ENCODE measurements around the gene BCAR1. TPM values are rescaled to one million over a fixed set of nuclear protein-coding genes. Genes with fewer than 3 reads are reported as not detected.

The BCAR1 gene
- total and polyA plus RNA-seq, 2 of the 13 experiments (the other 11 are each of a cell fraction or from before 2014, with no cell fraction given): 48.1 to 51.7 TPM

- Histone ChIP-seq H2AFZ (ENCODE audit: low read length) (no peak overlapping the region), H3K27me3 (ENCODE audit: control insufficient read depth in 1 of 2, insufficient read depth in 2 of 2, low read length in 2 of 2) (no peaks in the 10 kb centered on the region), H4K20me1 (ENCODE audit: insufficient read depth, low read length) (peaks cover 5% of the 10 kb centered on the region), H3K79me2 (ENCODE audit: insufficient read depth, low read length) (peaks cover 62% of the 10 kb centered on the region), H3K4me2 (ENCODE audit: low read depth, low read length) (no peak overlapping the region; the same call in 1 of the 2 replicates), H3K4me3 (replicated peaks in 1 of 3; ENCODE audit: insufficient read depth in 1 of 3, low read depth in 2 of 3, low read length in 3 of 3) (no peak overlapping the region; a peak in 1 of 6 replicates), H3K4me1 (ENCODE audit: insufficient read depth, low read length) (peaks cover 64% of the 10 kb centered on the region), H3K27ac (ENCODE audit: extremely low read length, insufficient read depth, low read length) (peak overlapping the region; percentile 77), H3K9me3 (ENCODE audit: low read length) (no peaks in the 10 kb centered on the region), H3K9ac (ENCODE audit: insufficient read depth, low read depth, low read length) (peak overlapping the region; percentile 72), H3K36me3 (replicated peaks in 1 of 2; ENCODE audit: control insufficient read depth in 1 of 2, insufficient read depth in 2 of 2, low read length in 2 of 2) (peaks cover 48 to 52% of the 10 kb centered on the region in 2 experiments)
- 93% methylated on average over 16 of the region's 19 CpGs for WGBS (ENCODE audit: low lambda C conversion rate)
- ChIA-PET CTCF (ENCODE audit: low intra/inter-chr PET ratio, low total read pairs) (no interaction called here), POLR2A (interaction anchor here (1.1 to 4.0 kb wide), 6 partner anchors 8 to 66 kb away, joined by 4 to 15 read pairs (median 6); partner anchors contain the start of gene BCAR1)
- no peak for FAIRE-seq
- BruUV-seq (replicated peaks): no TSS peak
- no peak for ATAC-seq
- intact Hi-C loops (cut with micrococcal nuclease; ENCODE audit: unreplicated experiment) (loop anchor here (2.0 kb wide), 2 partner anchors 23 to 145 kb away; no protein-coding TSS in a partner anchor), in situ Hi-C loops (cut with HindIII; ENCODE audit: extremely low pct_ligation_motif_present, low pct_unique_long_range_greater_than_20kb) (no loop called here)
- DNase-seq (ENCODE audit: low spot score): no peak
- no peak for TF ChIP-seq PHF21A (CRISPR knock-in tag; IDR thresholded peaks at IDR 0.05)
- TF ChIP-seq SAFB2 (CRISPR knock-in tag; IDR thresholded peaks at IDR 0.05; ENCODE audit: borderline replicate concordance, low read depth): 0 out of 2 replicates have a peak, but pooled peaks have one; percentile 54
- no peak for TF ChIP-seq ZNF446 (CRISPR knock-in tag; IDR thresholded peaks at IDR 0.05)
- TF ChIP-seq CTCF (CRISPR knock-in tag; IDR thresholded peaks at IDR 0.05): no peak
- no peak for TF ChIP-seq ZNF33A (CRISPR knock-in tag; IDR thresholded peaks at IDR 0.05; ENCODE audit: borderline replicate concordance)
- TF ChIP-seq SIX1 (CRISPR knock-in tag; IDR thresholded peaks at IDR 0.05; ENCODE audit: borderline replicate concordance): no peak
- TF ChIP-seq TBX2 (CRISPR knock-in tag; IDR thresholded peaks at IDR 0.05; ENCODE audit: borderline replicate concordance): no peak
- no peak for TF ChIP-seq SOX13 (IDR thresholded peaks at IDR 0.05)
- no peak for TF ChIP-seq SOX13 (CRISPR knock-in tag; conservative IDR thresholded peaks at IDR 0.05 in 1 of 2, IDR thresholded peaks at IDR 0.05 in 1 of 2)
- no peak for TF ChIP-seq ESRRA (CRISPR knock-in tag; IDR thresholded peaks at IDR 0.05; ENCODE audit: low read depth)
- 0 out of 2 replicates have a peak, but pooled peaks have one; percentile 1 for TF ChIP-seq ZFP91 (CRISPR knock-in tag; IDR thresholded peaks at IDR 0.05; ENCODE audit: borderline replicate concordance)
- TF ChIP-seq SRSF4 (IDR thresholded peaks at IDR 0.05; ENCODE audit: low read depth, low read length, poor library complexity, severe bottlenecking): no peak
- no peak for TF ChIP-seq NONO (IDR thresholded peaks at IDR 0.05)
- TF ChIP-seq NONO (CRISPR knock-in tag; conservative IDR thresholded peaks at IDR 0.05): no peak
- peak; percentile 96 for TF ChIP-seq AGO2 (optimal IDR thresholded peaks at IDR 0.05; ENCODE audit: low read depth, low read length)
- 0 out of 2 replicates have a peak, but pooled peaks have one; percentile 20 for TF ChIP-seq ZFY (CRISPR knock-in tag; IDR thresholded peaks at IDR 0.05)
- TF ChIP-seq NCOA2 (CRISPR knock-in tag; IDR thresholded peaks at IDR 0.05): no peak
- no peak for TF ChIP-seq SETDB1 (CRISPR knock-in tag; IDR thresholded peaks at IDR 0.05; ENCODE audit: borderline replicate concordance)
- TF ChIP-seq ZNF282 (IDR thresholded peaks at IDR 0.05; ENCODE audit: partially characterized antibody): no peak
- no peak for TF ChIP-seq BORCS8-MEF2B (CRISPR knock-in tag; IDR thresholded peaks at IDR 0.05)
- 0 out of 2 replicates have a peak, but pooled peaks have one; percentile 21 for TF ChIP-seq PCBP1 (IDR thresholded peaks at IDR 0.05; ENCODE audit: borderline replicate concordance, low read depth, low read length)
- peak; percentile 63; the same call in 1 of the 2 replicates for TF ChIP-seq RBFOX2 (IDR thresholded peaks at IDR 0.05; ENCODE audit: low read depth, low read length)
- TF ChIP-seq KLF15 (CRISPR knock-in tag; IDR thresholded peaks at IDR 0.05; ENCODE audit: borderline replicate concordance): no peak
Measured at GRCh38 chr16:75239542-75240122, 11.8 kb downstream of the BCAR1 start.

Data from HepG2 (cell line).